GM12878 (cell line): ENCODE results near the gene TEX2.

Experiments used
- MTA3 ChIP-seq: IDR thresholded peaks from 2 replicates; pipeline ENCODE4 v1.6.1; 2012; ENCODE audit warnings: low read length, inconsistent platforms, borderline replicate concordance
- SP1 ChIP-seq: IDR thresholded peaks from one replicate; pipeline ENCODE4 v1.6.1; 2011; ENCODE audit warnings: low read depth, low read length
- TARDBP ChIP-seq: IDR thresholded peaks from 2 replicates; pipeline ENCODE4 v1.6.1; 2016; ENCODE audit warnings: borderline replicate concordance
- TF ChIP-seq, protein P1 (sequence below): IDR thresholded peaks from 2 replicates; pipeline ENCODE4 v1.6.1; 2011; ENCODE audit warnings: borderline replicate concordance, low read depth, mild to moderate bottlenecking, moderate library complexity, mixed read lengths, low read length; ENCODE audit not compliant: insufficient read depth; ENCODE audit errors: extremely low read length
- TF ChIP-seq, protein P2 (sequence below), 3 experiments: IDR thresholded peaks in 2 of 3; conservative IDR thresholded peaks in 1 of 3; 2 replicates each; pipeline ENCODE4 v1.5.1; 2011; ENCODE audit warnings: low read depth in 3 of 3, low read length in 3 of 3, mild to moderate bottlenecking in 3 of 3, control low read depth in 2 of 3, moderate library complexity in 2 of 3, inconsistent platforms in 1 of 3, mixed read lengths in 1 of 3; ENCODE audit not compliant: control insufficient read depth in 2 of 3, insufficient read depth in 1 of 3; ENCODE audit errors: extremely low read depth in 1 of 3

DNA sequence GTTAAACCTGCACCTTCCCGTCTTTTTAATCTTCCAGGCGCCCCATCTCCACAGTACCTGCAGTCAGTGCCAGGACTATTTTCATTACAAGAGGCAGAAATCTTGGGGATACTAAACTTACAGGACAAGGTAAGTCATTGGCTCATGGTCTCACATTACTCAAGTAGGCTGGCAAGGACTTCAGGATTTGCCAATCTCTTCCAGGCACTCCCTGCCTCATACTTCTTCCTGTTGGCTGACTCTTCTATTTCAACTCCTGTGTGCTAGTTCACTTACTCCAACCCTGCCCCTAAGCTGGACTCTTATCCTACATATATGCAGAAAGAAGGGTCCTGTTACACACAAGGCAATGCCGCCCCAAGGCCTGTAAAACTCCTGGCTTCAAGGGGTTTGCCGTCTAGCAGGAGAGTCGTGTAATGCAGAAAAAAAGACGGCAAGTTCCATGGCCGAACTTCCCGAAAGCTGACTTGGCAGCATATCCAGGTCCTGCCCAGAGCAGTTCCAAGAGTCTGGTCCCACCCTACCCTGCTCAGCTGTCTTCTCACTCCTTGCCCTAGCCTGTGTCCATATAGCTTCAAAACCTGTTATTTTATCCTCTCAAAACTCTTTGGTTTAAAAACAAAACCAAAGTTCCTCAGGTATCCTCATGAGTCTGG is 147.9 kb downstream of the TEX2 start:
- TF ChIP-seq, protein P1, sequence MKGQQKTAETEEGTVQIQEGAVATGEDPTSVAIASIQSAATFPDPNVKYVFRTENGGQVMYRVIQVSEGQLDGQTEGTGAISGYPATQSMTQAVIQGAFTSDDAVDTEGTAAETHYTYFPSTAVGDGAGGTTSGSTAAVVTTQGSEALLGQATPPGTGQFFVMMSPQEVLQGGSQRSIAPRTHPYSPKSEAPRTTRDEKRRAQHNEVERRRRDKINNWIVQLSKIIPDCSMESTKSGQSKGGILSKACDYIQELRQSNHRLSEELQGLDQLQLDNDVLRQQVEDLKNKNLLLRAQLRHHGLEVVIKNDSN, result no peak
- TF ChIP-seq, protein P2, sequence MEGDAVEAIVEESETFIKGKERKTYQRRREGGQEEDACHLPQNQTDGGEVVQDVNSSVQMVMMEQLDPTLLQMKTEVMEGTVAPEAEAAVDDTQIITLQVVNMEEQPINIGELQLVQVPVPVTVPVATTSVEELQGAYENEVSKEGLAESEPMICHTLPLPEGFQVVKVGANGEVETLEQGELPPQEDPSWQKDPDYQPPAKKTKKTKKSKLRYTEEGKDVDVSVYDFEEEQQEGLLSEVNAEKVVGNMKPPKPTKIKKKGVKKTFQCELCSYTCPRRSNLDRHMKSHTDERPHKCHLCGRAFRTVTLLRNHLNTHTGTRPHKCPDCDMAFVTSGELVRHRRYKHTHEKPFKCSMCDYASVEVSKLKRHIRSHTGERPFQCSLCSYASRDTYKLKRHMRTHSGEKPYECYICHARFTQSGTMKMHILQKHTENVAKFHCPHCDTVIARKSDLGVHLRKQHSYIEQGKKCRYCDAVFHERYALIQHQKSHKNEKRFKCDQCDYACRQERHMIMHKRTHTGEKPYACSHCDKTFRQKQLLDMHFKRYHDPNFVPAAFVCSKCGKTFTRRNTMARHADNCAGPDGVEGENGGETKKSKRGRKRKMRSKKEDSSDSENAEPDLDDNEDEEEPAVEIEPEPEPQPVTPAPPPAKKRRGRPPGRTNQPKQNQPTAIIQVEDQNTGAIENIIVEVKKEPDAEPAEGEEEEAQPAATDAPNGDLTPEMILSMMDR (IDR thresholded peaks at IDR 0.05 in 2 of 3, conservative IDR thresholded peaks at IDR 0.05 in 1 of 3; ENCODE audit: control insufficient read depth in 2 of 3, extremely low read depth in 1 of 3, insufficient read depth in 1 of 3, low read depth in 3 of 3, low read length in 3 of 3), result no peak
- TF ChIP-seq SP1, result no peak
- TF ChIP-seq TARDBP, result no peak
- no peak for TF ChIP-seq MTA3
